NCI-H510A treated with DMSO at 0.1 percent for 48 hours (cell line): ENCODE measurements around the gene RPL18A.

Experiments
- DNase-seq: peaks from one replicate; lab custom pipeline; 2025; lab: John Stamatoyannopoulos, UW

Gene RPL18A

GRCh38 chr19:17859533-17860330 is at the start of gene RPL18A:
Gene RPL18A, plus strand, starts transcription at chr19:17859910. Its CDS starts 47 bp downstream, at chr19:17859957.
- DNase-seq = peak; percentile 98

- no peak for DNase-seq
Observed at GRCh38 chr19:17811103-17811502, 48.6 kb upstream of the RPL18A start.

- no peak for DNase-seq
Observed at GRCh38 chr19:17811681-17812080, 48.0 kb upstream of the RPL18A start.

- no peak for DNase-seq
Observed at GRCh38 chr19:17812099-17812498, 47.6 kb upstream of the RPL18A start.

- no peak for DNase-seq
Observed at GRCh38 chr19:17817668-17818363, 41.9 kb upstream of the RPL18A start.

GRCh38 chr19:17821190-17821589 is 38.5 kb upstream of the RPL18A start, which contains the start of gene INSL3:
Gene INSL3, minus strand, starts transcription at chr19:17821519. Its CDS starts 13 bp downstream, at chr19:17821506.
- no peak for DNase-seq

- no peak for DNase-seq
Observed at GRCh38 chr19:17824339-17824738, 35.4 kb upstream of the RPL18A start.

- no peak for DNase-seq
Observed at GRCh38 chr19:17826508-17827056, 33.1 kb upstream of the RPL18A start.

- DNase-seq = peak; percentile 8
Observed at GRCh38 chr19:17829855-17830566, 29.7 kb upstream of the RPL18A start.

- no peak for DNase-seq
Observed at GRCh38 chr19:17830567-17831418, 28.9 kb upstream of the RPL18A start.

- no peak for DNase-seq
Observed at GRCh38 chr19:17831419-17831888, 28.3 kb upstream of the RPL18A start.

- no peak for DNase-seq
Observed at GRCh38 chr19:17832443-17833208, 27.1 kb upstream of the RPL18A start.

- no peak for DNase-seq
Observed at GRCh38 chr19:17834350-17835181, 25.1 kb upstream of the RPL18A start.

GRCh38 chr19:17835182-17836006 is 24.3 kb upstream of the RPL18A start:
- peak; percentile 2 for DNase-seq

GRCh38 chr19:17836530-17836929 is 23.2 kb upstream of the RPL18A start:
- DNase-seq = no peak

- no peak for DNase-seq
Observed at GRCh38 chr19:17837972-17838371, 21.7 kb upstream of the RPL18A start.

GRCh38 chr19:17840019-17840418 is 19.7 kb upstream of the RPL18A start:
- DNase-seq = no peak

- DNase-seq = no peak
Observed at GRCh38 chr19:17841371-17841809, 18.3 kb upstream of the RPL18A start.
